Fibroblast of villous mesenchyme (primary cell): ENCODE results near the gene RAMP3. TPM values are rescaled to one million over a fixed set of nuclear protein-coding genes. Genes with fewer than 3 reads are reported as not detected.
A peak's percentile ranks its signal among the peaks of the same experiment; 100 is the strongest.

Source experiments
- DNase-seq: peaks from one replicate; pipeline ENCODE4 v3.0.0-alpha.2; 2010; ENCODE audit warnings: low read depth
- H3K4me3 ChIP-seq: 2 replicates; pipeline ENCODE4 v1.5.1; 2011; ENCODE audit warnings: low read depth, mild to moderate bottlenecking, low read length
- CTCF ChIP-seq: IDR thresholded peaks from 2 replicates; pipeline ENCODE4 v1.5.1; 2012; ENCODE audit warnings: low read depth, mild to moderate bottlenecking, low read length; ENCODE audit not compliant: insufficient read depth
- total RNA-seq: library from RNA; depleted of rRNA; stranded (reverse); fragments of >200 nt; gene quantifications from 2 replicates; pipeline ENCODE4 v1.2.3, GENCODE V29; 2012

Gene RAMP3
- total RNA-seq, 1 donor, result not detected

DNA sequence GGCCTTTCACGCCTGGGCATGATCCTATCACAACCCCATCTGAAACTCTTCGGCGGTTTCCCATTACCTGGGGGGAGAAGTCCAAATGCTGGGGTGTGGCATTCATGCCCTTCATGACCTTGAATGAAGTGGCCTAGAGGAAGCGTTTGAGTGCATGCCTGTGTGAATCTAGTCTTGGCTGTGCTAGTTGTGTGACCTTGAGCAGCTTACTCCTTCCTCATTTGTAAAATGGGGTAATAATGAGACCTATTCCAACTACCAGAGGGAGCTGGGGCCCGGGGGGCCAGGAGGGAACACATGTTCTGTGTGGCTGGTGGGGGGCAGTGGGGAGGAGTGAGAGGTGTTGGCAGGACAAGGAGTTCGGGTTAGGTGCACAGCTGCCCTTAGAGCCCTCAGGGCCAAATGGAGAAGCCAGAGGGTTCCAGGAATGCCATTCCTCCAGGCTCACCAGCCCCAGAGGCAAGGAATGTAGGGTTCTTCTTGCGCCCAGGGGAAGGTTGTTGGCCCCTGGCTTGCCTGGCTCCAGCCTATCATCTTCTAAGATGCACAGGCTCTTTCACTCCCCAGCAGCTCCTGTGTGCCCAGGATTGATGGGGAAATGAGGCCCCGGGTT, 24.8 kb upstream of the RAMP3 start:
- DNase-seq, result no peak
- no peak for TF ChIP-seq CTCF

GRCh38 chr7:45133352-45133751, 24.2 kb upstream of the RAMP3 start:
- no peak for TF ChIP-seq CTCF
- no peak for DNase-seq
- H3K4me3 ChIP-seq, result no peak overlapping the region

More for the DNA sequence above, 24.8 kb upstream of the RAMP3 start:
- H3K4me3 ChIP-seq, result no peak overlapping the region

DNA sequence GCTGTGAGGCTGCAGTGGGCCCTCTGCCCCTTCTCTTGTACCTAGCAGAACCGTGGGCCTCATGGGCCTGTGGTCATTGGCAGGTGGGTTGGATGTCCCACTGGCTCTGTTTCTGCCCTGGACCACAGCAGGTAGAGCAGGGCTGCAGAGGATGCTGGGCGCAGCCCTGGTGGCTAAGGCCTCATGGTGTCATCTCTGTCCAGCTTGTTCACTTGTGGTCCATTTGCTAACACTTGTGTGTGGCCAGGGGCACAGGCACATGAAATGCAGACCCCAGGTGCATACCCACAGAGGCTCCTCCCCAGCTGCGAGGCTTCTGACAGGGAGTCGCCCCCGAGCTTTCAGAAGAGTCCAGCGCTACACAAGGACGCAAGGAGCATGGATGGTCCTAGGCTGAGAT, 23.7 kb upstream of the RAMP3 start:
- TF ChIP-seq CTCF, result no peak
- no peak overlapping the region for H3K4me3 ChIP-seq
- DNase-seq, result no peak

GRCh38 chr7:45136106-45137060, 21.2 kb upstream of the RAMP3 start:
- H3K4me3 ChIP-seq, result no peak overlapping the region
- peak; percentile 85 for TF ChIP-seq CTCF
- DNase-seq, result peak; percentile 78

- TF ChIP-seq CTCF, result no peak
- H3K4me3 ChIP-seq, result no peak overlapping the region
- DNase-seq, result no peak
Observed at GRCh38 chr7:45138433-45139267, 18.9 kb upstream of the RAMP3 start.

DNA sequence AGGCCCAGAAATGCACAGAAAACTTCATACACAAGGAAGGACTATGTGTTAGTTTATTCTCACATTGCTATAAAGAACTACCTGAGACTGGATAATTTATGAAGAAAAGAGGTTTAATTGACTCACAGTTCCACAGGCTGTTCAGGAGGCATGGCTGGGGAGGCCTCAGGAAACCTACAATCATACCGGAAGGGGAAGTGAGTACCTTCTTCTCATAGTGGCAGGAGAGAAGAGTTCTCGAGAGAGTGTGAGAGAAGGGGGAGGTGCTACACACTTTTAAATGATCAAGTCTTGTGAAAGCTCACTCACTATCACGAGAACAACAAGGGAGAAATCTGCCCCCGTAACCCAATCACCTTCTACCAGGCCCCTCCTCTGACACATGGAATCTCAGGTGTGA, 16.8 kb upstream of the RAMP3 start:
- DNase-seq, result no peak
- TF ChIP-seq CTCF, result no peak
- no peak overlapping the region for H3K4me3 ChIP-seq
